ENCODE data around the gene SHFL.
A peak's percentile ranks its signal among the peaks of the same experiment; 100 is the strongest.

SHFL gene

DNA sequence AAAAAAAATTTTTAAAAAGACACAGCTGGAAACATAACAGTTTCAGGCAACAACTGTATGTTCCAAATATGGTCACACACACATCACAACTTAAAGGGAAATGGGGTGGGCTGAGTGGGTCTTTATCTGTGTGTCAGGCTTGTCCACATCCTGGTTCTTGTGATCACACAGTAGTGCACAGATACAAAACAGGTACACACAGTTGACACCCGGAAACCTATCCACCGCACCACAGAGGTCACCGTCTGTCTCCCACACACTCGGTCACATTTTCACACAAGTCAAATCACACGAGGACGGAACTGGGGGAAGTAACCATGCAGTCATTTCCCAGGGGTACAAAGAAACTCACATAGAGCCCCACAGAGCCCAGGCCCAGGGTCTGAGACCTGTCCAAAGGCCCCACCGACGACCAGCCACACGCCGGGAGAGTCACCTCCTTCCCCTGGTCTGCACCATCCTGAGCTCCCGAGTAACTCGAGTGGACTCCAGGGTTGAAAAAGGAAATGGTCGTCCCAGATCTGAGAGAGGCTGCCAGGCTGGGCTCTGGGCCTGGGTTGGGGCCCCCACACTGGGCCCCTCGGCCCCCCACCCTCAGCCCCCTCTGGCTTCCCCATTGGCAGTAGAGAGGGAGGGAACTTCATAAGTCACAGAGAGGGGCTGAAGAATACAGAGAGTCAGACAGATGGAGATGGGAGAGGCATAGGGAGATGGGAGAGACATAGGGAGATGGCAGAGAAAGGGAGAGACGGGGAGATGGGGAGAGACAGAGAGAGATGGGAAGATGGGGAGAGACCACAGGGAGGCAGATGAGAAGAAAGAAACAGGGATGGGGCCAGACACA is 18.8 kb downstream of the SHFL start:
- H3K9me3 ChIP-seq (ENCODE audit: insufficient read depth, low read depth, low read length) = no peaks in the 10 kb centered on the region
- H3K4me1 ChIP-seq (ENCODE audit: insufficient read depth, low read length) = no peaks in the 10 kb centered on the region; the same call in 1 of the 2 replicates
- no peaks in the 10 kb centered on the region for H3K27me3 ChIP-seq (ENCODE audit: insufficient read depth, low read length)
- H3K9ac ChIP-seq (ENCODE audit: low read depth, low read length) = no peak overlapping the region
- peaks cover 28% of the 10 kb centered on the region for H3K36me3 ChIP-seq (ENCODE audit: insufficient read depth, low read depth, low read length)
- H3K4me3 ChIP-seq (ENCODE audit: low read length) = no peak overlapping the region
- H3K27ac ChIP-seq (ENCODE audit: low read length) = no peak overlapping the region

DNA sequence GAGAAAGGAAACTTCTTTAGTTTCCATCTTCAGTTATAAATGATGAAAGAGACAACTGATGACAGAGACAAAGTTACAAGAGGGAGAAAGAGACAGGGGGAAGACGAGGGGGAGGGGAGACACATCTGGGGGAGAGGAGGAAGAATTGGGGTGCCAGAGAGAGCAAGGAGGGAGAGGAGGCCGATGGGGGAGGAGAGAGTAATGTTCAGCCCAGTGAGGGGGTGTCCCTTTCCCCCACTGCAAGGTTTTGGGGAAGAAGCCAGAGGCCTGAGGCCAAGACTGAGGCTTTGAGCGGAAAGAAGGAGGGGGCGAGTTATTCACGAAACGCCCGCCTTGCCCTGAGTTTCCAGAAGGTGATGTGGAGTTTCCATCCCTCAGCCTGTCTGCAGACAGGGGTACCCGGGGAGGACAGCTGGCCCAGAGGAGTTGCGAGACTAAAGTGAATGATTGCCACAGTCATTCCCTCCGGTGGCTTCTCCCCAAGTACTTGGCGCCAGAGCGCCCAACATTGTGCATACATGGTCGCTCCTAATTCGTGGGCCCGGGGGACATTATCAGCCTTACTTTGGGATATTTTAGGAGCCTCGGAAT is 19.5 kb downstream of the SHFL start:
- no peaks in the 10 kb centered on the region for H3K9me3 ChIP-seq (ENCODE audit: insufficient read depth, low read depth, low read length)
- no peaks in the 10 kb centered on the region; the same call in 1 of the 2 replicates for H3K4me1 ChIP-seq (ENCODE audit: insufficient read depth, low read length)
- H3K27me3 ChIP-seq (ENCODE audit: insufficient read depth, low read length) = no peaks in the 10 kb centered on the region
- H3K36me3 ChIP-seq (ENCODE audit: insufficient read depth, low read depth, low read length) = peaks cover 35% of the 10 kb centered on the region
- no peak overlapping the region for H3K27ac ChIP-seq (ENCODE audit: low read length)
- peak overlapping the region; percentile 96; the same call in 1 of the 2 replicates for H3K9ac ChIP-seq (ENCODE audit: low read depth, low read length)
- peak overlapping the region; percentile 98; the same call in 1 of the 2 replicates for H3K4me3 ChIP-seq (ENCODE audit: low read length)

DNA sequence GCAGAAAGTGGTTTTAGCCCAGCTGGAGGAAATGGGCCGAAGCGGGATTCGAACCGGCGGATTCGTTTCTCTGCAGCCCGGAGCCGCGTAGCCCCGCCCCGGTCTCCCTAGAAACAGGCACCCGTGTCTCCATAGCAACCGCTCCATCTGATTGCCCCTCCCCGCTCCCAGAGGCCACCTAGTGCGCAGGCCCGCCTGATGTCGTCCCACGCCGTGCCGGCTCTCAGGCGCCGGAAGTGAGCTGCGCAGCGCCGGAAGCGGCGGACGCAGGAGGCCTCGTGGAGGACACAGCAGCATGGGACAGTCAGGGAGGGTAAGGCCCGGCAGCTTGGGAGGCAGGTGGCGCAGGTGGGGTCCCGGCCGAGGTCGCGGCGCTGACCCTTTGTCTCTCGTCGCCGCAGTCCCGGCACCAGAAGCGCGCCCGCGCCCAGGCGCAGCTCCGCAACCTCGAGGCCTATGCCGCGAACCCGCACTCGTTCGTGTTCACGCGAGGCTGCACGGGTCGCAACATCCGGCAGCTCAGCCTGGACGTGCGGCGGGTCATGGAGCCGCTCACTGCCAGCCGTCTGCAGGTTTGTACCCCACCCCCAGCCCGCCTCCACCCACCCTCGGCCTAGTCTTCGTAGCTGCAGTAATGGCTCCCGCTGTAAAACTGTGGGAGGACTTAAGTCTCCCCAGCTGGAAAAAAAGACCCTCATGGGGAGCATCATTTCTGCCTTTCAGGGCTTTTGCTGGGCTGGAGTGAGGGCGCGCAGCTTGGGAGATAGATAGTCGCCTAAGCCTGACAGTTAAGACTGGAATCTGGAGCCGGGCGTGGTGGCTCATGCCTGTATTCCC is 20.2 kb downstream of the SHFL start, which contains the start of gene PPAN:
Gene PPAN, plus strand, starts transcription at position 263 of the 837 bp plus-strand sequence. Its CDS starts 33 bp downstream, at position 296.
- H3K27me3 ChIP-seq (ENCODE audit: insufficient read depth, low read length) = no peaks in the 10 kb centered on the region
- H3K36me3 ChIP-seq (ENCODE audit: insufficient read depth, low read depth, low read length) = peaks cover 42% of the 10 kb centered on the region
- no peaks in the 10 kb centered on the region for H3K9me3 ChIP-seq (ENCODE audit: insufficient read depth, low read depth, low read length)
- H3K4me1 ChIP-seq (ENCODE audit: insufficient read depth, low read length) = no peaks in the 10 kb centered on the region; the same call in 1 of the 2 replicates
- H3K9ac ChIP-seq (ENCODE audit: low read depth, low read length) = peak within 1 kb of the TSS; percentile 96
- H3K27ac ChIP-seq (ENCODE audit: low read length) = peak within 1 kb of the TSS; percentile 81
- H3K4me3 ChIP-seq (ENCODE audit: low read length) = peak within 1 kb of the TSS; percentile 98

DNA sequence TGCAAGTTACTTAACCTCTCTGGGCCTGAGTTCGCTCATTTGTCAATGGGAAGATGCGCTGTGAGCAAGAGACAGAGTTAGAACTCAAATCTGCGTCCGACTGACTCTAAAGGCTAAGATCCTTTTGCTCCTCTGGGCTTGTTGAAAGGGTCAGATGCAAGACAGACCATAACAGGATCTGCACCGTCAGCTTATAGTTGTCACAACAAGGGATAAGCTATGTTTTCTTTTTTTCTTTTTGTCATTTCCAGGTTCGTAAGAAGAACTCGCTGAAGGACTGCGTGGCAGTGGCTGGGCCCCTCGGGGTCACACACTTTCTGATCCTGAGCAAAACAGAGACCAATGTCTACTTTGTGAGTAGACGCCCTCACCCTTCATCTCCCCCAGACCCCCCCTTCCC is 21.1 kb downstream of the SHFL start:
- H3K9ac ChIP-seq (ENCODE audit: low read depth, low read length) = peak overlapping the region; percentile 96; the same call in 1 of the 2 replicates
- peak overlapping the region; percentile 98 for H3K4me3 ChIP-seq (ENCODE audit: low read length)
- H3K36me3 ChIP-seq (ENCODE audit: insufficient read depth, low read depth, low read length) = peaks cover 46% of the 10 kb centered on the region
- H3K27ac ChIP-seq (ENCODE audit: low read length) = no peak overlapping the region
- no peaks in the 10 kb centered on the region for H3K9me3 ChIP-seq (ENCODE audit: insufficient read depth, low read depth, low read length)
- no peaks in the 10 kb centered on the region; the same call in 1 of the 2 replicates for H3K4me1 ChIP-seq (ENCODE audit: insufficient read depth, low read length)
- no peaks in the 10 kb centered on the region for H3K27me3 ChIP-seq (ENCODE audit: insufficient read depth, low read length)

DNA sequence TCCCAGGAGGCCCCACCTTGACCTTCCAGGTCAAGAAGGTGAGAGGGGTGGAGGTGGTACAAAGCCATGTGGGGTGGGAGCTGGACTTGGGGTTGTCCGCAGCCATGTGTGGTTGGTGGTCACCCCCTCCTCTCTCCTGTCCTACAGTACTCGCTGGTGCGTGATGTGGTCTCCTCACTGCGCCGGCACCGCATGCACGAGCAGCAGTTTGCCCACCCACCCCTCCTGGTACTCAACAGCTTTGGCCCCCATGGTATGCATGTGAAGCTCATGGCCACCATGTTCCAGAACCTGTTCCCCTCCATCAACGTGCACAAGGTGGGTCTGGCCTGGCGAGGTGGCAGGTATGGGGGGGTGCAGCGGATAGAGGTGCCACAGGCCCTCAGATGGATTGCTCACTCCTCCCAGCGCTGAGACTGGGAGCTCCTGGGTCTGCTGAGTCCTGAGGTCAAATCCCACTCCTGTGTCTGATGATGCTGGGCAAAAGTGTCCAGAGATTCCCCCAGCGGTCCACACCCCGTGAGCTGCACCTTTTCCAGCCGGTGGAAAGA is 21.8 kb downstream of the SHFL start:
- H3K4me3 ChIP-seq (ENCODE audit: low read length) = peak overlapping the region; percentile 98; the same call in 1 of the 2 replicates
- no peaks in the 10 kb centered on the region; the same call in 1 of the 2 replicates for H3K4me1 ChIP-seq (ENCODE audit: insufficient read depth, low read length)
- no peaks in the 10 kb centered on the region for H3K9me3 ChIP-seq (ENCODE audit: insufficient read depth, low read depth, low read length)
- H3K9ac ChIP-seq (ENCODE audit: low read depth, low read length) = no peak overlapping the region
- peaks cover 46% of the 10 kb centered on the region for H3K36me3 ChIP-seq (ENCODE audit: insufficient read depth, low read depth, low read length)
- no peaks in the 10 kb centered on the region for H3K27me3 ChIP-seq (ENCODE audit: insufficient read depth, low read length)
- no peak overlapping the region for H3K27ac ChIP-seq (ENCODE audit: low read length)

DNA sequence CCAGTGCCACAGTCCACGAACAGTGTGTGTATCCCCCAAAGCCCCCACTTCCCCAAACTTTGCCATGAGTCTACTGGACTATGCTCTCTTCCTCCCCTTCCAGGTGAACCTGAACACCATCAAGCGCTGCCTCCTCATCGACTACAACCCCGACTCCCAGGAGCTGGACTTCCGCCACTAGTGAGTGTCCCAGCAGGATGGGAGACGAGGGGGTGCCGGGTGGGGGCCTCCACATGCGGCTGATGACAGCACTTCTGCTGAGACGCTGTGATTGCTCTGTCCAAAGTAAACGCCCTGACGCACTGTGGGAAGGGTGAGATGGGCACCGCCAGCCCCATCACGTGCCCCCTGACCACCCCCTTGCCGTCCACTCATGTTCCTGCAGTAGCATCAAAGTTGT is 23.4 kb downstream of the SHFL start:
- H3K27ac ChIP-seq (ENCODE audit: low read length) = no peak overlapping the region
- H3K9me3 ChIP-seq (ENCODE audit: insufficient read depth, low read depth, low read length) = no peaks in the 10 kb centered on the region
- no peaks in the 10 kb centered on the region; the same call in 1 of the 2 replicates for H3K4me1 ChIP-seq (ENCODE audit: insufficient read depth, low read length)
- no peaks in the 10 kb centered on the region for H3K27me3 ChIP-seq (ENCODE audit: insufficient read depth, low read length)
- no peak overlapping the region for H3K4me3 ChIP-seq (ENCODE audit: low read length)
- H3K9ac ChIP-seq (ENCODE audit: low read depth, low read length) = no peak overlapping the region
- peaks cover 52% of the 10 kb centered on the region for H3K36me3 ChIP-seq (ENCODE audit: insufficient read depth, low read depth, low read length)

DNA sequence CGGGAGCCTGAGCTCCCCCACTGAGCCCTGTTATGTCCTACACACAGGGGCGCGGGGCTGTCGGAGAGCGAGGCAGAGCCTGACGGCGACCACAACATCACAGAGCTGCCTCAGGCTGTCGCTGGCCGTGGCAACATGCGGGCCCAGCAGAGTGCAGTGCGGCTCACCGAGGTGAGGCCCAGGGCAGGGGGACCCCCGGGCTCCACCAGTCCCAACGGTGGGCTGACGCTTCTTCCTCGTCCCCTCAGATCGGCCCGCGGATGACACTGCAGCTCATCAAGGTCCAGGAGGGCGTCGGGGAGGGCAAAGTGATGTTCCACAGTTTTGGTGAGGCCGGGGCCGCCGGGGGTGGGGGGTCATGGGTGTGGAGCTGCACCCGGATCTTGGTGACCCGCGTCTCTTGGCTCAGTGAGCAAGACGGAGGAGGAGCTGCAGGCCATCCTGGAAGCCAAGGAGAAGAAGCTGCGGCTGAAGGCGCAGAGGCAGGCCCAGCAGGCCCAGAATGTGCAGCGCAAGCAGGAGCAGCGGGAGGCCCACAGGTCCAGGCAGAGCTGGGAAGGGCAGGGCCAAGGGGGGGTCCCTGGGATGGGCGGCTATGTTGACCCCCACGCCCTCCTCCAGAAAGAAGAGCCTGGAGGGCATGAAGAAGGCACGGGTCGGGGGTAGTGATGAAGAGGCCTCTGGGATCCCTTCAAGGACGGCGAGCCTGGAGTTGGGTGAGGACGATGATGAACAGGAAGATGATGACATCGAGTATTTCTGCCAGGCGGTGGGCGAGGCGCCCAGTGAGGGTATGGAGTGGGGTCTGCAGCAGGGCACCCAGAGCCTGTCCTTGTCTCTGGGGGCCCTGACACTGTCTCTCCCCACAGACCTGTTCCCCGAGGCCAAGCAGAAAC is 24.2 kb downstream of the SHFL start:
- Histone ChIP-seq H3K4me3 (ENCODE audit: low read length) (no peak overlapping the region), H3K36me3 (ENCODE audit: insufficient read depth, low read depth, low read length) (peaks cover 59% of the 10 kb centered on the region), H3K9me3 (ENCODE audit: insufficient read depth, low read depth, low read length) (no peaks in the 10 kb centered on the region), H3K4me1 (ENCODE audit: insufficient read depth, low read length) (no peaks in the 10 kb centered on the region; the same call in 1 of the 2 replicates), H3K9ac (ENCODE audit: low read depth, low read length) (no peak overlapping the region), H3K27ac (ENCODE audit: low read length) (no peak overlapping the region), H3K27me3 (ENCODE audit: insufficient read depth, low read length) (no peaks in the 10 kb centered on the region)

DNA sequence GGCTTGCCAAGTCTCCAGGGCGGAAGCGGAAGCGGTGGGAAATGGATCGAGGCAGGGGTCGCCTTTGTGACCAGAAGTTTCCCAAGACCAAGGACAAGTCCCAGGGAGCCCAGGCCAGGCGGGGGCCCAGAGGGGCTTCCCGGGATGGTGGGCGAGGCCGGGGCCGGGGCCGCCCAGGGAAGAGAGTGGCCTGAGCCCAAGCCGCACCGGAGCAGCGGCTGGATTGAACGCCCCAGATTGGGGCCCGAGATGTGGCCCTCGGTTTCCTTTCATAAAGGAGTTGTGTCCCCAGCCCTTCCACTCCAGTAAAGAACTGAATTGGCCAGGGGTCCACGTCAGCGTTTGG is 24.8 kb downstream of the SHFL start:
- Histone ChIP-seq H3K4me3 (ENCODE audit: low read length) (no peak overlapping the region), H3K9me3 (ENCODE audit: insufficient read depth, low read depth, low read length) (no peaks in the 10 kb centered on the region), H3K9ac (ENCODE audit: low read depth, low read length) (no peak overlapping the region), H3K27me3 (ENCODE audit: insufficient read depth, low read length) (no peaks in the 10 kb centered on the region), H3K36me3 (ENCODE audit: insufficient read depth, low read depth, low read length) (peaks cover 65% of the 10 kb centered on the region), H3K4me1 (ENCODE audit: insufficient read depth, low read length) (no peaks in the 10 kb centered on the region; the same call in 1 of the 2 replicates), H3K27ac (ENCODE audit: low read length) (no peak overlapping the region)

DNA sequence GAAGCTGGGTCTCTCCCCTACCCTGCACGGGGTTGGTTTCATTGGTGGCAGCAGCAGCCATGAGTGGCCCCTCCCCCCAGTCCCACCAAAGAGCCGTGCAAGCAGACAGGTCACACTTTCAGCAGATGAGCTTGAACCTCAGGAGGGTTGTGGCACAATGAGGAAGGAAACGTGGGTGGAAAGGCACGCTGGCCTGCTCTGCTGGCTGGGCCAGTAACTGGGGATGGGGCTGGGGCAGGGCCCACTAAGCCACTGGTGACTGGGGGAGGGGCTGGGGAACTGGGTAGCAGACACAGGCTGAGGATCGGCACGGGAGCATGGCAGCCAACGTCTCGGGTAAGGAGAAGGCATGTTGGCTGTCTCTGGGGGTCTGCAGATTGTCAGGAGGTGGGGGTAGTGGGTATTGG is 25.3 kb downstream of the SHFL start, which contains the start of gene P2RY11:
Gene P2RY11, plus strand, starts transcription at position 289 of the 407 bp plus-strand sequence. Its CDS starts 29 bp downstream, at position 318.
- H3K9me3 ChIP-seq (ENCODE audit: insufficient read depth, low read depth, low read length) = no peaks in the 10 kb centered on the region
- no peak within 1 kb of the TSS for H3K9ac ChIP-seq (ENCODE audit: low read depth, low read length)
- H3K27ac ChIP-seq (ENCODE audit: low read length) = no peak within 1 kb of the TSS
- H3K4me1 ChIP-seq (ENCODE audit: insufficient read depth, low read length) = no peaks in the 10 kb centered on the region; the same call in 1 of the 2 replicates
- no peak within 1 kb of the TSS for H3K4me3 ChIP-seq (ENCODE audit: low read length)
- H3K27me3 ChIP-seq (ENCODE audit: insufficient read depth, low read length) = no peaks in the 10 kb centered on the region
- peaks cover 70% of the 10 kb centered on the region for H3K36me3 ChIP-seq (ENCODE audit: insufficient read depth, low read depth, low read length)

DNA sequence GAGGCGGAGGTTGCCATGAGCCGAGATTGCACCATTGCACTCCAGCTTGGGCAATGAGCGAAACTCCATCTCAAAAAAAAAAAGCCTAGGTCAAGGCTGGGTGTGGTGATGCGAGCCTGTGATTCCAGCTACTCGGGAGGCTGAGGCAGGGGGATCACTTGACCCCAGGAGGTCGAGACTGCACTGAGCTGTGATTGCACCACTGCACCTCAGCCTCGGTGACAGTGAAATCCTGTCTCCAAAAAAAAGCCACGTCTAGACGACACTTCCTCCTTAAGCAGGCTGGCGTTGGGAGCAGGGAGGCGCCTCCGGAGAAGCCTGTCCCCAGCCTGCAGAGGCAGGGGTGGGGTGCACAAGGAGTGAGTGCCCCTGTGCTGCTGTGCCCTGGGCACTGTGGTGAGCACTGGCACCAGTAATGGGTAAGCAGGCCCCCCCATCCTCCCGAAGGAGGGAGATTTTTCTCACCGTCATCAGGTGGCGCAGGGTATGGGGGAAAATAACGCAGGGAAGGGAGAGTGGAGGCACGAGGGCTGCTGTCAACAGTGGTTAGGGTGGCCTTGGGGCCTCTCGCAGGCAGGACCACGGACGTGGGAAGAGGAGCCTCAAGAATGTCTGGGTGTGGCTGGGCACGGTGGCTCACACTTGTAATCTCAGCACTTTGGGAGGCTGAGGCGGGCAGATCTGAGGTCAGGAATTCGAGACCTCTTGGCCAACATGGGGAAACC is 26.1 kb downstream of the SHFL start:
- Histone ChIP-seq H3K9ac (ENCODE audit: low read depth, low read length) (no peak overlapping the region), H3K9me3 (ENCODE audit: insufficient read depth, low read depth, low read length) (no peaks in the 10 kb centered on the region), H3K4me3 (ENCODE audit: low read length) (no peak overlapping the region), H3K27me3 (ENCODE audit: insufficient read depth, low read length) (no peaks in the 10 kb centered on the region), H3K4me1 (ENCODE audit: insufficient read depth, low read length) (no peaks in the 10 kb centered on the region; the same call in 1 of the 2 replicates), H3K27ac (ENCODE audit: low read length) (no peak overlapping the region), H3K36me3 (ENCODE audit: insufficient read depth, low read depth, low read length) (peaks cover 76% of the 10 kb centered on the region)
